ENCODE measurements around the gene FCHSD2. TPM values are rescaled to one million over a fixed set of nuclear protein-coding genes. Genes with fewer than 3 reads are reported as not detected.

FCHSD2 gene
- total and polyA plus RNA-seq, 4 donors, result 14.7 to 41.6 (median 32.6) TPM

- Histone ChIP-seq H3K4me3 (no peak overlapping the region), H3K9me3 (ENCODE audit: control insufficient read depth in 4 of 4, insufficient read depth in 3 of 4, low read length in 3 of 4) (no peaks in the 10 kb centered on the region), H3K9ac (ENCODE audit: insufficient read depth in 1 of 2, low read length in 2 of 2) (no peak overlapping the region), H3K4me1 (ENCODE audit: control insufficient read depth in 5 of 5, insufficient read depth in 5 of 5, low read length in 5 of 5) (peaks cover 0 to 9% (median 6%) of the 10 kb centered on the region in 5 donors), H3K27ac (ENCODE audit: low read depth in 1 of 2, low read length in 1 of 2) (no peak overlapping the region), H3K36me3 (ENCODE audit: control insufficient read depth in 4 of 4, insufficient read depth in 4 of 4, low read length in 4 of 4) (no peaks in the 10 kb centered on the region), H3K27me3 (ENCODE audit: control insufficient read depth in 3 of 3, insufficient read depth in 3 of 3, low read length in 2 of 3) (no peaks in the 10 kb centered on the region)
- 57 to 63% methylated on average over 13 of the region's 13 CpGs for WGBS, 2 donors
- ATAC-seq (ENCODE audit: insufficient read depth, low FRiP score), result peak; percentile 45
- no peak for DNase-seq
- TF ChIP-seq CTCF (IDR thresholded peaks at IDR 0.05; ENCODE audit: control extremely low read depth, extremely low read depth), result no peak
Observed at GRCh38 chr11:73185680-73186293, 43.7 kb upstream of the FCHSD2 start.

- Histone ChIP-seq H3K27me3 (ENCODE audit: control insufficient read depth in 3 of 3, insufficient read depth in 3 of 3, low read length in 2 of 3) (no peaks in the 10 kb centered on the region), H3K9me3 (ENCODE audit: control insufficient read depth in 4 of 4, insufficient read depth in 3 of 4, low read length in 3 of 4) (no peaks in the 10 kb centered on the region), H3K27ac (ENCODE audit: low read depth in 1 of 2, low read length in 1 of 2) (peak overlapping the region in 1 of 2 donors; percentile 4), H3K4me3 (no peak overlapping the region), H3K4me1 (ENCODE audit: control insufficient read depth in 5 of 5, insufficient read depth in 5 of 5, low read length in 5 of 5) (peaks cover 0 to 9% (median 6%) of the 10 kb centered on the region in 5 donors), H3K36me3 (ENCODE audit: control insufficient read depth in 4 of 4, insufficient read depth in 4 of 4, low read length in 4 of 4) (no peaks in the 10 kb centered on the region), H3K9ac (ENCODE audit: insufficient read depth in 1 of 2, low read length in 2 of 2) (no peak overlapping the region)
- peak; percentile 78 for TF ChIP-seq CTCF (IDR thresholded peaks at IDR 0.05; ENCODE audit: control extremely low read depth, extremely low read depth)
- 24 to 29% methylated on average over 18 of the region's 18 CpGs for WGBS, 2 donors
- DNase-seq (peak; percentile 54 to 68 (median 56)), ATAC-seq (ENCODE audit: insufficient read depth, low FRiP score) (peak; percentile 83)
Observed at GRCh38 chr11:73184953-73185671, 43.0 kb upstream of the FCHSD2 start.

GRCh38 chr11:73182824-73183321 is 40.8 kb upstream of the FCHSD2 start:
- no peaks in the 10 kb centered on the region for H3K27me3 ChIP-seq (ENCODE audit: control insufficient read depth in 3 of 3, insufficient read depth in 3 of 3, low read length in 2 of 3)
- H3K36me3 ChIP-seq (ENCODE audit: control insufficient read depth in 4 of 4, insufficient read depth in 4 of 4, low read length in 4 of 4), result no peaks in the 10 kb centered on the region
- 49 to 69% methylated on average over 3 of the region's 3 CpGs for WGBS, 2 donors
- H3K4me3 ChIP-seq, result no peak overlapping the region
- H3K9me3 ChIP-seq (ENCODE audit: control insufficient read depth in 4 of 4, insufficient read depth in 3 of 4, low read length in 3 of 4), result no peaks in the 10 kb centered on the region
- ATAC-seq (ENCODE audit: insufficient read depth, low FRiP score), result no peak
- no peak for DNase-seq
- H3K9ac ChIP-seq (ENCODE audit: insufficient read depth in 1 of 2, low read length in 2 of 2), result no peak overlapping the region
- peaks cover 0 to 7% (median 2%) of the 10 kb centered on the region in 5 donors for H3K4me1 ChIP-seq (ENCODE audit: control insufficient read depth in 5 of 5, insufficient read depth in 5 of 5, low read length in 5 of 5)
- no peak for TF ChIP-seq CTCF (IDR thresholded peaks at IDR 0.05; ENCODE audit: control extremely low read depth, extremely low read depth)
- H3K27ac ChIP-seq (ENCODE audit: low read depth in 1 of 2, low read length in 1 of 2), result peak overlapping the region in 1 of 2 donors; percentile 66
